Mesenteric fat pad (tissue), 1 donor: ENCODE measurements around the gene RNF130. TPM values are rescaled to one million over a fixed set of nuclear protein-coding genes. Genes with fewer than 3 reads are reported as not detected.
A peak's percentile ranks its signal among the peaks of the same experiment; 100 is the strongest.

Experiments
- DNase-seq: peaks from one replicate; pipeline ENCODE4 v3.0.0-alpha.2; 2020; ENCODE audit warnings: low spot score
- long read RNA-seq: library from polyadenylated mRNA; unstranded; transcript quantifications from one replicate; pipeline ENCODE4 v2.0.0, GENCODE V29; 2020
- total RNA-seq: library from RNA; stranded (reverse); fragmentation: NEBNext Ultra II Directional; extraction: Animal tissue kit (Norgen Biotek cat#: 25700); gene quantifications from one replicate; pipeline ENCODE4 v1.2.1, GENCODE V29; 2021
- donor health status: DM: yes; HTN: yes; CAD: no.

RNF130 gene, protein sequence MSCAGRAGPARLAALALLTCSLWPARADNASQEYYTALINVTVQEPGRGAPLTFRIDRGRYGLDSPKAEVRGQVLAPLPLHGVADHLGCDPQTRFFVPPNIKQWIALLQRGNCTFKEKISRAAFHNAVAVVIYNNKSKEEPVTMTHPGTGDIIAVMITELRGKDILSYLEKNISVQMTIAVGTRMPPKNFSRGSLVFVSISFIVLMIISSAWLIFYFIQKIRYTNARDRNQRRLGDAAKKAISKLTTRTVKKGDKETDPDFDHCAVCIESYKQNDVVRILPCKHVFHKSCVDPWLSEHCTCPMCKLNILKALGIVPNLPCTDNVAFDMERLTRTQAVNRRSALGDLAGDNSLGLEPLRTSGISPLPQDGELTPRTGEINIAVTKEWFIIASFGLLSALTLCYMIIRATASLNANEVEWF
- 135 TPM for total RNA-seq
- long read RNA-seq, transcript RNF130-205 (9 exons, 2,263 nt): major isoform, 401 of 462 reads
- long read RNA-seq, transcript RNF130-201 (8 exons, 1,766 nt): minor isoform, 8 of 462 reads
- long read RNA-seq, partial matches to known transcripts: 14 of 462 reads
- long read RNA-seq, other reads (novel, unspliced or antisense): 39 of 462 reads

GRCh38 chr5:180071531-180072255, at the start of gene RNF130:
RNF130 (minus strand) TSS chr5:180071759; CDS start chr5:180071702, 57 bp downstream.
- DNase-seq: peak; percentile 98

GRCh38 chr5:180120237-180121101, 48.9 kb upstream of the RNF130 start:
- peak; percentile 88 for DNase-seq

DNA sequence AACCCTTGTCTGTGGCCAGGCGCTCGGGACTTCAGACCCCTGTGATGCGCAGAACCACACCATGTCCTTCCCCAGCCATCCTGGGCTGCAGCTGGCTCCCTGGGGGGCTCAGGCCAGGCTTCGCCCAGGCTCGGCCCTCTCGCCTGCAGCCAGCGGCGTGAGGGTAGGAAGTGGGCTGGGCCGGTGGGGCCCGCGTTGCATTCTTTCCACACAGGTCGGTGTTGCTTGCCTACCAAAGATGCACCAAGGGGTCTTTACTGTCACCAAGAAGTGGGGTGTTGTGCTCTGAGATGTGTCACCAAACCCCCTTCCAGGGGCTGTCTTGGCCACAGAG, 48.3 kb upstream of the RNF130 start:
- no peak for DNase-seq

DNA sequence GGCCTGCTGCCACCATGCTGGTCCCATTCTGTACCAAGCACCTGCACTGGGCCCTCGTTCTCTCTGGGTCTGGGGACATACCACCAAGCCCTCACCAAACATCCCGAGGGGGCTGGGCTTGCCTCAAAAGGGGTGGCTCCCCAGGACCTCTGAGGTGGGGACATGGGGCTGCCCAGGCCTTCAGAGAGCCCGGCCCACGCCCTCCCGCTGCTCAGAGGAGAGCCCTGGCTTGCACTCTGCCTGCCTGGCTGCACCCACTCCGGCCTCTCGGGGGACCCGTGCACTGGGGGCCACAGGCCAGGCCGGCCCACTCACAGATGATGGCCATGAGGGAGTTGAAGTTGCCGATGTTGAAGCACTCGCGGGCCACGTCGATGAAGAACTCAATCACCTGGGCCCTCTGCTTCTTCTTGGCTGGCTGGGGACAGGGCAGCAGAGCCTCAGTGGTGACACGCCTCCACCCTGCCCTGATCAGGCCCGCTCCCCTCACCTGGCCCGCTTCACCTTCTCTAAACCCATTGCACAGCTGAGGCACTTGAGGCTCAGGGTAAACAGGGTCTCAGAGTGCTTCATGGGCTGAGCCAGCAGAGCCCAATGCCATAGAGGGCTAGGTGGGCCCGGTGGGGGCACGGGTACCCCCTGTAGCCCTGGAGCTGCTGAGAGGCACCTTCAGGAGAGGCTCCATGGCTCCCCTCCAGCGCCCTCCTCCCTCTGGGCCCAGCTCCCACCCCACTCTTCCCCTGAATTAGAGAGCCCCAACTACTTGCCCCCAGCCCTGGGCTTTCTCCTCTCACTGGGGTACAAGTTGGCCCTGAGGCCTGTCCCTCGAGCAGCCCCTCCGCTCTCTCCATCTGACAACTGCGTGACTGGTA, 47.7 kb upstream of the RNF130 start:
- DNase-seq: peak; percentile 81

GRCh38 chr5:180118391-180118791, 46.8 kb upstream of the RNF130 start:
- DNase-seq: peak; percentile 59

- peak; percentile 57 for DNase-seq
These were observed 45.6 kb upstream of the RNF130 start for GRCh38 chr5:180117000-180117725.

DNA sequence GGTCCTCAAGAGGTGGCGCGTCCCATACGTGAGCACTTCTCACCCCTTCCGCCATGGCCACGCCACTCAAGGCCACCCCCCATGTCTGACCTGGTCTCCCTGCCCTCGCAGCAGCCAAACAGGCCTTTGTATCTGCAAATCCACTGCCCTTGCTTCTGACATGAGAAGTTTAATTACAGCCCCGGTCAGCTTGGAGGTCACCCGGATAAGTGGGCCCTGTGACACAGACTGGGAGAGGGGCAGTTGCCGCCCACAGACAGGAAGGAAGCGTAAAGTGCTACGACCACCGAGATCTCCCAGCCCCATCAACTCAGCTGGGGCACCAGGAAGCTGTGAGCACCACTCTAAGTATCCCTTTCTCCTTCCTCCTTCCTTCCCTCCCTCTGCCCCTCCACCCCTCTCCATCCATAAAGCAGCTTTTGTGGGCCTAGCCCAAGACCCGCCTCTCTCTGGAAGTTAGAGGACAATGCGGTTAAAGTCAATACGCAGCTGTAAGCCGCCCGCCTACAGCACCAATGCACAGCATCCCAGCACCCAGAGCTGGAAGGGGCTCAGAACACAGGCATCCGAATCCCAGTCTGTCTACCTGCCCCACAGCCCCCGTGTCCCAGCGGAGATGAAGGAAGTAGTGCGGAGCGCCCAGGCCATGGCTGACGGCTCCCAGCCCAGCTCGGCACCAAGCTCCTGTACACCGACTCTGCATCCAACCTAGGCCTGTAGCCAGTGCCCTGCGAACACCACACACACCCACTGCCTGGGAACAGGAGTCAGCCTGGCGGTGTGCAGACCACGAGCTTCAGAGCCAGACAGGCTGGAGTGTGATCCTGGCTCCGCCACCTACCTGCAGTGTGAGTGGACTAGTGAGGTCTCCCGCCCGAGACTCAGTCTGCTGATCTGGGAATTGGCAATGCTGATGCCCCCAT, 44.8 kb upstream of the RNF130 start:
- DNase-seq: peak; percentile 86

- DNase-seq: peak; percentile 57
These were observed 43.9 kb upstream of the RNF130 start for GRCh38 chr5:180115326-180116076.

- peak; percentile 89 for DNase-seq
These were observed 42.9 kb upstream of the RNF130 start for GRCh38 chr5:180114304-180115003.

DNA sequence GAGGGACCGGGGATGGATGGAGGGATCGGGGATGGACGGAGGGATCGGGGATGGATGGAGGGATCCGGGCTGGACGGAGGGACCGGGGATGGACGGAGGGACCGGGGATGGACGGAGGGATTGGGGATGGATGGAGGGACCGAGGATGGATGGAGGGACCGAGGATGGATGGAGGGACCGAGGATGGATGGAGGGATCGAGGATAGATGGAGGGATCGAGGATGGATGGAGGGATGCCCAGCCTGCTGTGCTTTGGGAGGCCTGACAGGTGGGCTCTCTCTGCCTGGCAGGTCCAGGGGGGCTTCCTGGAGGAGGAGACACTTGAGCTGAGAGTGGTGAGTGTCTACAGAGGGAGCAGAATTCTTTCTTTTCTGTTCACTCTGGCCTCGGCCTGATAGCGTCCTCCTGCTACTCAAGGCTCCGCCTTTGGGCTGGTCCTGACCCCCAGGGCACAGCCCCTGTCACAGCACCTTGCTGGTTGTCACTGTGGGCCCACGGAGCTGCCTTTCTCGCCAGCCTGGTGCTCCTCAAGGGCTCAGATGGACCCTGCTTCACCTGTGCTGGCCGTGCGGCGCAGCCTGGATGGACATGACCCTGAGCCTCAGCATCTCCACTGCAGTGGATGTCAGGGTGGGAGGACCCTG, 42.2 kb upstream of the RNF130 start:
- DNase-seq: peak; percentile 75

DNA sequence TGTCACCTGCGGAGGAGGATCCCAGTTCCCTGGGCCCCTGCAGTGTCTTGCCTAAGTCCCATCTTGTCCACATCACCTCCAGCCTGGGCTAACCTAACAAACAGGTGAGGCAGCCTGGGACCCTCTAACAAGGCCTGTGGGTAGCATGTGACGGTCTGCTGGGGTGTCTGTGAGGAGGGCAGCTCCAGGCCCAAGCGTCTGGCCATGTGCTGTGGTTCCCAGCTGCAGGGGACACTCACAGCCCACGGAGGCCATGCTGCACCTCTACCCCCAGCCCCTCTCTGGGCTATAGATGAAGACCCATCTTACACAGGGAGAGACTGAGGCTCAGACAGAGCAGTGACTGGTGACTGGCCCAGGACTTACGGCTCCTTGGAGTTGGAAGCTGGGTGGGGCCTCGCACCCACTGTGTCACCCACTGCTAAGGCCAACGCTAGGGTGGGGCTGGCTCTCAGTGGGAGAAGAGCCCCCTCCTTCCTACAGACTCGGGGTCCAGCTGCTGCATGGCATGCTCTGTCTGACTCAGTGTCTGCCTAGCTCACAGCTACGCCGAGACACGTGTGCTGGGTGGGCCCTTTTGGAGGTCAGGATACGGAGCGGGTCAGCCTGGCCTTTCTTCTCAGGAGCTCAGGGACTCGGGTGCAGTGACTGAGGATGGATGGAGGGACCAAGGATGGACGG, 40.8 kb upstream of the RNF130 start:
- peak; percentile 60 for DNase-seq

DNA sequence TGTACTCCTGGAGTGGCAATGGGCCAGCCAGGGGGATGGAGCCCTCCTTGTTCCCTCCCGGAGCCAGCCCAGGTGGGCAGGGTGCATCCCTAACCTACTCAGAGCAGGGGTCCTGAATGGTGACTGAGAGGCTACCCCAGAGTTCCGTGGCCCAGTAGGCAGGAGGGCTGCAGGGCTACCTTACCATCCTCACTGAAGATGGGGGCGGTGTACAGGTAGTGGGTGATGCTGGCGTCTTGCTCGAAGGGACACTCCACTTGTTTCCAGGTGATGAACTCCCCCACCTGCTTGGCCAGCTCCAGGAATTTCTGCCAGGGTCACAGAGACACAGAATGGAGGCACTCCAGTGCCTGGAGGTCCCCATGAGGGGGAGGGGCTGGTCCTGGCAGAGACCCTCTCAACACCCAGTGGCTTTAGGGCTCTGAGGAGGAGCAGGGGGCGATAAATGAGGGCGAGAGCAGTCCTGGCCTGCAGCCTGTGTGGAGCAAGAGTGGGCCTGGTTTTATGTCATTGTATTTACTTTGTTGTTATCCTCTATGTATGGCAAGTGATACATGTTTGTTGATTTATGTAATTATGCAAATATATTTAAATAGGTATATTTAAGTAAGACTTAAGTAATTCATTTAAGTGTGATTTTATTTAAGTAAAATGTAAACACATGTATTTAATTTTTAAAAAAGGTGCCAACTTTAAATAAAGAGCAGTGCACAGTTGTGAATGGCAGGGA, 39.9 kb upstream of the RNF130 start:
- peak; percentile 86 for DNase-seq

GRCh38 chr5:180109920-180110319, 38.4 kb upstream of the RNF130 start:
- DNase-seq: peak; percentile 39

DNA sequence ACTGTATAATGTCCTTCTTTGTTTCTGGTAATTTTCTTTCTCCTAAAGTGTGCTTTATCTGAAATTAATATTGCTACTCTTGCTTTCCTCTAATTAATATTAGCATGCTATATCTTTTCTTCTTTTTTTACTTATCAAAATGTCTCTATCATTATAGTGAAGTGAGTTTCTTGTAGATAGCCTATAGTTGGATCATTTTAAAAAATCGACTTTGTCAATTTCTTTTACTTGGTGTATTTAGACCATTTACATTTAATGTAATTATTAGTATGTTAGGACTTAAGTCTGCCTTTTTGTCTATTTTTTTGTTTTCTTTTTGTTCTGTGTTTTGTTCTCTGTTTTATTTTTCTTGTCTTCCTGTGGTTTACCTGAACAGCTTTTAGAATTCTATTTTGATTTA, 35.4 kb upstream of the RNF130 start:
- no peak for DNase-seq

- DNase-seq: peak; percentile 5
These were observed 34.3 kb upstream of the RNF130 start for GRCh38 chr5:180105827-180106312.
